HG02763 (cell line): ENCODE results near the gene APOBEC3H.

Source experiments
- ATAC-seq: cut with Tn5 transposase; IDR thresholded peaks from one replicate; pipeline ENCODE4 v1.9.1; 2021; ENCODE audit warnings: mild to moderate bottlenecking, moderate library complexity; ENCODE audit not compliant: unreplicated experiment

Gene APOBEC3H

GRCh38 chr22:39133871-39134270, 36.8 kb downstream of the APOBEC3H start:
- no peak for ATAC-seq

DNA sequence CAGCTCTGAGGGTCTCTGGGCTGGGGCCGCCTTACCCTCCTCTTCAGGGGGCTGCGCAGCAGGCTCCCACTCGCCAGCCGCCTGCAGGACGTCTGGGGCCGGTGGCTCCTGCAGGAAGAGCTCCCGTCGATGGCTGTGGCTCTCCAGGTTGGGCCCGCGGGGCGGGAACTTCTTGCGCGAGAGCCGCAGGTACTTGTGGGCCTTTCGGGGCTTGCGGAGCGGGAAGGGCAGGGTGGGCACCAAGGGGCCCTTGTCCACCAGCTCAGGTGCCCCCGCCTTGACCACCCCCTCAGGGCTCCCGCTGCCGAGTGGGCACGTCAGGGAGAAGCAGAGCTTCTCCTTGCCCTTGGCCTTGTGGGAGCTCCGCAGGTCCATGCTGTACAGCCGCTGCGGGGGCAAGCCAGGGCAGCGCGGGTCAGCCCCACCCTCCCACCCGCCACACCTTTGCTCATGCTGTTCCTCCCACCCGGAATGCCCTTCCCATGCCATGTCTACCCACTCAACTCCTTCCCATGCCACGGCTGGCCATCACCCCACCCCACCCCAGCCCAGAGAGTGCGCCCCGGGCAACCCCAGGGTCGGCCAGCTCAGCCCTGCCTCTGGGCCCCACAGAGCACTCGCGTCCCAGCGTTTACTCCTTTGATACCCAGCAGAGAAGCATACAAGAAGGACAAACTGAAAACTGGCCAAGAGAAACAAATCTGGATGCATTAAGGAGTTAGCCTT, 37.5 kb downstream of the APOBEC3H start:
- no peak for ATAC-seq

- no peak for ATAC-seq
These were observed 38.2 kb downstream of the APOBEC3H start for GRCh38 chr22:39135092-39135896.

DNA sequence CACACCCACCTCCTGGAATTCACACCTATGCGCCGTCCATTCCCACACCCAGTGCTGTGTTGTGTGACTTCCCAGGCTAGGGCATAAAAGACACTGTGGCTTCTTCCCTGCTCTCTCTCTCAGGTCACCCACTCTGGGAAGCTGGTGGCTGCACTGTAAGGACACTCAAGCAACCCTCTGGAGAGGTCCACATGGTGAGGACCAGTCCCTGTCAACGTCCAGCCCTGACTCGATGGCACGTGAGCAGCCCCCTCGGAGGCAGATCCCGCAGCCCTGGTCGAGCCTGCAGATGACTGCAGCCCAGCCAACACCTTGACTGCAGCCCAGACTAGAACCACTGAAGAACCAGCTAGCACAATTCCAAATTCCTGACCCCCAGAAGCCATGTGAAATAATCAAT, 39.3 kb downstream of the APOBEC3H start:
- ATAC-seq: no peak

- ATAC-seq: no peak
These were observed 41.4 kb downstream of the APOBEC3H start for GRCh38 chr22:39138357-39138997.

GRCh38 chr22:39139933-39140332, 42.9 kb downstream of the APOBEC3H start:
- ATAC-seq: no peak

DNA sequence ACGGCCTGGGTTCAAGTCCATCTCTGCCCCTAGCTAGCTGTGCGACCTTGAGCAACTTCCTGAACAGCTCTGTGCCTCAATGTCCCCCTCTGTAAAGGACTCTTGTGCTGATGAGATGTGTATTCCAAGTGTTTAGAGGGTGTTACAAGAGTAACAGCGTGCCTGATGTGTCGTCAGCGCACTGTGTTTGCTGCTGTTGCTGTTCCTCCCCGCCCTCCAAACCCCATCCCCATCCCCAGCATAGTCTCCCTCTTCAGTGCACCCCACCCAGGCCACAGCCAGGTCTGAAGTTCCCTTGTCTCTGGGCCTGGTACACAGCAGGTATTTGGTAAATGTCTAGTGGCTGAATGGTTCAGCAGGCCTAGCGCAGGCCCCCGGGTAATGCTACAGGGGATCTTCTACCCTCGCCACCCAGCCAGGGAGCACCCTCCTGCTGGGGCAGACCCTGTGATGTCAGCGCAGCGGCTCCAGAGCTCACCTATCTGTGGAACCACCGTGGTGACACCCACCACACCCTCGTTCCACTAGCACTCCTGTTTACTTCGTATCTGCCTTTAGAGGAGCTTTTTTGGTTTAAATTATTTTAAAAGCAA, 45.1 kb downstream of the APOBEC3H start:
- ATAC-seq: no peak

DNA sequence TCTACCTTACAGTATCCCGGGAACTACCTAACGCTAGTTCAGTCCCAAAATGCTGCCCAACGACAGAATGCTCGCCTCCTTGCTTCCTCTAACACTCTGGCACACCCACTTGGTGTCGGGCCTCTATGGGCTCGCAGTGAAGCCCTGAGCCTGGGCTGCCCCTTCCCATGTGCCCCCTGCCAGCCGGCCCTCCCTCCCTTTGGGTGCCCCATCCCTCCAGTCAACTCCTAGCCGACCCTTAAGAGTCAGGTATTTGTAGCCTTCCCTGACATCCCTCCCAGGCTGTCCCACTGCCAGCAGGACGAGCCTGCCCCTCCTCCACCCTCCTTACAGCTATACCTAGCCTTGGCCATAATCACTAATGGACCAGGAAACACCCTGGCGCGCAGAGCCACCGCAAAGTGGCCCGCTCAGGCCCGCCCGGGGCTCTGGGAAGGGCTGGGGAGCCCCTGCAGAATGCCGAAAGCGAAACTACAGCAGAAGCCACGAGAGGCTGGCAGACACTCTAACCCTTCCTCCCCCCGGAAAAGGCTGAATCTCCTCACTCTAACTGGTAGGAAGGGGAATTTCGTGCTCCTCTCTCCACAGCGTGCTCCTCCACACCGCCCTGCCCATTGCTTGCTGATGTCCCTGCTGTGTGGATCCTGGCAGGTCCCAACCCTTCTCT, 47.2 kb downstream of the APOBEC3H start:
- peak; percentile 23 for ATAC-seq

DNA sequence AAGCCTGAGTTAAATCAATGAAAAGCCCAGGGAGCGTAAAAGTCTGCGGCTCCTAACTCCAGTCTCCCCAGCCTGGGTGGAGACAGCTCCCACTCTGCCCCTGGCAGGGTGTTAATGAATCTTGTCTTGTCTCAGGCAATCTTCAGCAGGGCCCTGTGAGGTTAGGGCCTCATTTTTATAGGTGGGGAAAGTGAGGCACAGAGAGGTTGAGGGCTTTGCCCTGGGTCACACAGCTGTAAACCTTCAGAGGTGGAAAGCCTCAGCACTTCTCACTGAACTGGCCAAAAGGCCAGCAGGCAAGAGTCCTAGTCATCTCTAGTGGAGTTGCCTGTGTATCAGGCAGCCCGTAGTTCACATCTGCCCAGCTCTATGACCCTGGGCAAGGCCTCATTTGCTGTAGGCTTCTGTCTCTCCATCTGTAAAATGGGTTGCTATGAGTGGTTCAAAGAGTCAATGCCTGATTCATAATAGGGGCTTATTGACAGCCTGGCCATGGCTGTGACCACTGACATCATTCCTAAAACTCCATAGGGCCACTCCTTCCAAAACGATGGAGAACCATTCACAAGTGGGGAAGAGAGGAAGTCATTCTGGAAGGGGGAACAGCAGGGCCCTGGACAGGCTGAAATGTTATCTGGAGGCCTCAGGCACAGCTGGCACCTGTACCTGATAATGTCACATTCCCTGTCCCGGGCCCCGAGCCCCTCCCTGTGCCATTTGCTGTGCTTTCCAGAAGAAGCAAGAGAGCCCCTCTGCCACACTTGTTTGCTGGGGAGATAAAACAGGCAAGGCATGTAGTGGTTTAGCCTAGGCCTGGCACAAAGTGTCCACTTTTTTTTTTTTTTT, 49.4 kb downstream of the APOBEC3H start:
- no peak for ATAC-seq

DNA sequence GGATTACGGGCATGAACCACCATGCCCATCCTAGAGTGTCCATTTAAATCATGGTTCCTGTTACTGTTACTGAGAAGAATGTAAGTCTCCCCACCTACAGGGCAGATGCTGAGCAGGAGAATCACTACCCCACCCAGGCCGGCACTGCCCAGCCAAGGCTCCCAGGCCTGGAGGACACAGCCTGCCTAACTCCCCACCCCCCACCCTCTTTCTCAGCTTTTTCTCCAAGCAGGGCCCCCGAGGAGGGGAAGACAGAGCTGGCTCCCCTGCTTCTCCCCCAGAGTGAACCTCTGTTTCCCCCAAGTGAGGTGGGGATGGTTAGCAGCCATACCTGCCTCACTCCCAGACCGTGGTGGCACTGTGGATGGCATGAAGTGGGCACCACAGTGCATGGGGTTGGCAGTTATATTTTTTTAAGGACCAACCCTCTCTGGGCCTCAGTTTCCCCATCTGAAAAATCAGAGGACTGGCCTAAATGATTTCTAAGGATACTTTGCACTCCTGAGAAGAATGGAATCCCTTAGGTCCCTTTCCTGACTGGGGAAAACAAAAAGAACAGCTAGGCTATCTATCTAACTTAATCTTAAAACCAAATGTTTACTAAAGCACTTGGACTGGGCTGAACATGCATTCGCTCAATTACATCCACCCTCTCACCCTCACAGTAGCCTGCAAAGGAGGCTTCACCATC, 50.4 kb downstream of the APOBEC3H start:
- no peak for ATAC-seq

- ATAC-seq: no peak
These were observed 51.1 kb downstream of the APOBEC3H start for GRCh38 chr22:39148026-39148726.

GRCh38 chr22:39148727-39149535, 51.9 kb downstream of the APOBEC3H start:
- no peak for ATAC-seq

- ATAC-seq: no peak
These were observed 53.1 kb downstream of the APOBEC3H start for GRCh38 chr22:39149915-39150847.

DNA sequence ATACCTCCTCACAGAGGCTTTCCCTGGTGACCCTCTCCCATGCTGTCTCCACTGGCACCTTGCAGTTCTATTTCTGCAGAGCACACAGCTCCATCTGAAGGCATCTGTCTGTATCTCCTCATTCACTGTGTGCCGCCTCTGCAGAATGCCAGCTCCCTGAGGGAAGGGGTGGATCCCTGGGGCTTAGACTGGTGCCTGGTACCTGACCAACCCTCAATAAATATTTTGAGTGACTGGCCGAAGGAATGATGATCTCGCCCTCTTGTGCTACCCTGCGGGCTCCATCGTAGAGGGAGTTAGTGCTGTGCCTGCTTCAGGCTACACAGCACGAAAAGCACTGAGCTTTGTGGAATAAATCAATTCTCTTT, 53.8 kb downstream of the APOBEC3H start:
- no peak for ATAC-seq

- no peak for ATAC-seq
These were observed 54.4 kb downstream of the APOBEC3H start for GRCh38 chr22:39151329-39151975.

GRCh38 chr22:39152024-39152510, 55.0 kb downstream of the APOBEC3H start:
- ATAC-seq: no peak
